SU-DHL-6 (cell line): Measurements from ENCODE around the gene NOB1.
A peak's percentile ranks its signal among the peaks of the same experiment; 100 is the strongest.

Experiments used
- H2AFZ ChIP-seq: fragments of 200-600 bp; sonication (generic); 2 replicates; pipeline ENCODE4 v1.6.1; 2014; ENCODE audit warnings: low read depth, mild to moderate bottlenecking, moderate library complexity, mixed read lengths, antibody characterized with exemption, low read length; ENCODE audit not compliant: severe bottlenecking
- H3F3A ChIP-seq: fragments of 200-600 bp; shearing (Covaris generic); 2 replicates; pipeline ENCODE4 v1.6.0; 2016; ENCODE audit warnings: antibody characterized with exemption, mild to moderate bottlenecking; ENCODE audit not compliant: insufficient read depth
- H3K27ac ChIP-seq: fragments of 200-600 bp; sonication (generic); 2 replicates; pipeline ENCODE4 v1.5.1; 2016; ENCODE audit warnings: low read depth, mild to moderate bottlenecking, low read length, moderate library complexity, mixed read lengths
- H3K27me3 ChIP-seq: fragments of 200-600 bp; sonication (generic), shearing (Covaris generic); 2 replicates; pipeline ENCODE4 v1.6.0; 2014; ENCODE audit warnings: mild to moderate bottlenecking, low read length
- H3K36me3 ChIP-seq: fragments of 200-600 bp; sonication (generic); 2 replicates; pipeline ENCODE4 v1.6.1; 2014; ENCODE audit warnings: mild to moderate bottlenecking, low read length, mixed read lengths
- H3K4me2 ChIP-seq: fragments of 300-600, 200-600 bp; shearing (Covaris generic), sonication (generic); 2 replicates; pipeline ENCODE4 v1.6.0; 2014; ENCODE audit warnings: low read length, low read depth, mild to moderate bottlenecking; ENCODE audit not compliant: poor library complexity, severe bottlenecking
- H3K4me3 ChIP-seq: fragments of 200-600 bp; sonication (generic); 2 replicates; pipeline ENCODE4 v1.5.1; 2014; ENCODE audit warnings: antibody characterized with exemption, low read length, mild to moderate bottlenecking, mixed read lengths; ENCODE audit not compliant: insufficient read depth, poor library complexity, severe bottlenecking
- H3K79me2 ChIP-seq: fragments of 200-600 bp; sonication (generic); 2 replicates; pipeline ENCODE4 v1.6.1; 2014; ENCODE audit warnings: mild to moderate bottlenecking, low read length, moderate library complexity; ENCODE audit not compliant: insufficient read depth
- H3K9ac ChIP-seq: fragments of 200-600 bp; sonication (generic); 2 replicates; pipeline ENCODE4 v1.7.0; 2014; ENCODE audit warnings: mild to moderate bottlenecking, low read length
- H3K9me2 ChIP-seq: fragments of 200-600 bp; sonication (generic); replicated peaks from 2 replicates; pipeline ENCODE4 v1.6.1; 2014; ENCODE audit warnings: low read length; ENCODE audit not compliant: insufficient read depth
- H3K9me3 ChIP-seq: fragments of 200-600 bp; sonication (generic); 2 replicates; pipeline ENCODE4 v1.6.1; 2014; ENCODE audit warnings: low read length, mixed read lengths; ENCODE audit not compliant: insufficient read depth
- H4K20me1 ChIP-seq: fragments of 200-600 bp; sonication (generic); 2 replicates; pipeline ENCODE4 v1.6.1; 2014; ENCODE audit warnings: low read depth, mild to moderate bottlenecking, antibody characterized with exemption, low read length, moderate library complexity, mixed read lengths
- CTCF ChIP-seq: fragments of 200-600 bp; sonication (generic); IDR thresholded peaks from one replicate; pipeline ENCODE4 v1.5.1; 2017; ENCODE audit warnings: antibody characterized with exemption, mild to moderate bottlenecking, low read length, moderate library complexity; ENCODE audit not compliant: insufficient read depth, poor library complexity, severe bottlenecking
- EZH2phosphoT487 ChIP-seq: fragments of 200-600 bp; sonication (generic), shearing (Covaris generic); conservative IDR thresholded peaks from 2 replicates; pipeline ENCODE4 v1.6.1; 2018; ENCODE audit warnings: mild to moderate bottlenecking, antibody characterized with exemption, low read length, moderate library complexity, mixed read lengths

Gene NOB1

GRCh38 chr16:69756705-69757104 is 2.0 kb upstream of the NOB1 start:
- Histone ChIP-seq H2AFZ (no peak overlapping the region), H4K20me1 (no peaks in the 10 kb centered on the region), H3K36me3 (no peaks in the 10 kb centered on the region), H3K9me2 (no peaks in the 10 kb centered on the region), H3K27ac (no peak overlapping the region), H3F3A (peaks cover 3% of the 10 kb centered on the region), H3K4me2 (no peak overlapping the region), H3K79me2 (peaks cover 30% of the 10 kb centered on the region), H3K4me3 (no peak overlapping the region), H3K27me3 (no peaks in the 10 kb centered on the region), H3K9me3 (no peaks in the 10 kb centered on the region), H3K9ac (no peak overlapping the region)
- TF ChIP-seq CTCF = no peak
- no peak for TF ChIP-seq EZH2phosphoT487

DNA sequence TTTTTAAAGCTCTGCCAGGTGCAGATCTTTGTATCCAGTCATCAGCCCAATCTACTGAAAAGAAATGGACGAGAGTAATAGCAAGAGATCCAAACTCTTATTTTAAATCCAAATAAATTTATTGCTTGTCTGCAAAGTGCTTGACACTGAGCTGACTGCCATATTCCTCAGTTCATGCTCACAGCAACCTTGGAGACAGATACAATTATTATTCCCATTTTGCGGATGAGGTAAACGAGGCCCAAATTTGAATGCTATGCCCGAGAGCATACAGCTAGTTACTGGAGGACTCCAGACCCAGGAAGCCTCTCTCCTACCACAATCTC is 620 bp downstream of the NOB1 start:
- H3K9me3 ChIP-seq = no peaks in the 10 kb centered on the region
- peaks cover 41% of the 10 kb centered on the region for H3K79me2 ChIP-seq
- peaks cover 16% of the 10 kb centered on the region for H3K36me3 ChIP-seq
- H3K4me2 ChIP-seq = peak overlapping the region; percentile 74
- TF ChIP-seq EZH2phosphoT487 (no peak), CTCF (no peak)
- no peaks in the 10 kb centered on the region for H3K9me2 ChIP-seq
- peak overlapping the region; percentile 70 for H3K4me3 ChIP-seq
- peak overlapping the region; percentile 78 for H2AFZ ChIP-seq
- H3K9ac ChIP-seq = peak overlapping the region; percentile 94
- H4K20me1 ChIP-seq = no peaks in the 10 kb centered on the region
- no peaks in the 10 kb centered on the region for H3F3A ChIP-seq
- peak overlapping the region; percentile 36; the same call in 1 of the 2 replicates for H3K27ac ChIP-seq
- no peaks in the 10 kb centered on the region for H3K27me3 ChIP-seq

- Histone ChIP-seq H3K27ac (no peak overlapping the region), H3K27me3 (no peaks in the 10 kb centered on the region), H2AFZ (no peak overlapping the region), H4K20me1 (no peaks in the 10 kb centered on the region), H3F3A (no peaks in the 10 kb centered on the region), H3K36me3 (peaks cover 20% of the 10 kb centered on the region), H3K79me2 (peaks cover 35% of the 10 kb centered on the region), H3K9me3 (no peaks in the 10 kb centered on the region), H3K9ac (no peak overlapping the region), H3K9me2 (no peaks in the 10 kb centered on the region), H3K4me2 (no peak overlapping the region), H3K4me3 (no peak overlapping the region)
- TF ChIP-seq CTCF = no peak
- TF ChIP-seq EZH2phosphoT487 = no peak
Observed at GRCh38 chr16:69748694-69749345, 5.9 kb downstream of the NOB1 start.
